Stimulated activated CD4-positive, alpha-beta T cell treated with anti-CD3 and anti-CD28 coated beads, Interleukin-12 subunit alpha, Interleukin-12 subunit beta, amount 100 ng/mL, for 24 hours (primary cell): ENCODE results near the gene CSHL1.
"Not testable (repeated sequence)": the region's sequence is repeated elsewhere in the genome, so short reads cannot be mapped to it uniquely, and the experiment has no call there.

ENCODE experiments used
- DNase-seq, 2 experiments: peaks; one replicate each; pipeline ENCODE4 v3.0.0-alpha.2; 2020; ENCODE audit warnings: low read depth in 2 of 2

Gene CSHL1

DNA sequence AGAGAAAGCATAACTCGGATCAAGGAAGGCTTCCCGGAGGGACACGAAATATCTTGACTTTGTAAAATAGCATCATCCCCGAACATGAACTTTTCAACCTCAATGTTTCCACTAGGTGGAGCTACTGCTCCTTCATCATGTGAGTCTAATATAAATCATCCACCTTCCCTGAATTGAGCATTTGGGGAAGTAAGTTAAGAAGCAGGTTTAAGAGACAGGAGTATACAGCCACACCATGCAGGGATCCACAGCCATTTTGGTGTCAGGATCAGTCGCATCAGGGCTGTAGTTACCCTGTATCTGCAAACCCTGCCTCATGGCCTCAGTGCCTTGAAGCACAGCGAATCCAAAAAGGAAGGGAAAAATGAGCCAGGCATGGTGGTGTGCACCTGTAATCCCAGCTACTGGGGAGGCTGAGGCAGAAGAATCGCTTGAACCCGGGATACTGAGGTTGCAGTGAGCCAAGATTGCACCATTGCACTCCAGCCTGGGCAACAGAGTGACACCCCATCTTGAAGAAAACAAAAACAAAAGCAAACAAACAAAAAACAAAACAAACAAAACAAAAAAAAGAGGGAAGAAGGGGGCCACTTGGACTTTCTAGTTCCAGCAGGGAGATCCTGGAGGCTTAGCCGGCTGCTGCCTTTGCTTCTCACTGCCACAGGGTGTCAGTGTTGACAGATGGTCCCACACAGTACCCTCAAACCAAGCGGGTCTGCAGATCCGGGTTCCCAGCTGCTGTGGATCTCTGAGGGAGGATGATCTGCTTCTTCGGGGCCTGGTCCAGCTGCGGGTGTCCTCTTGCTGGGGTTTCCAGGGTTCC is 21.8 kb downstream of the CSHL1 start:
- not testable (repeated sequence) for DNase-seq

DNA sequence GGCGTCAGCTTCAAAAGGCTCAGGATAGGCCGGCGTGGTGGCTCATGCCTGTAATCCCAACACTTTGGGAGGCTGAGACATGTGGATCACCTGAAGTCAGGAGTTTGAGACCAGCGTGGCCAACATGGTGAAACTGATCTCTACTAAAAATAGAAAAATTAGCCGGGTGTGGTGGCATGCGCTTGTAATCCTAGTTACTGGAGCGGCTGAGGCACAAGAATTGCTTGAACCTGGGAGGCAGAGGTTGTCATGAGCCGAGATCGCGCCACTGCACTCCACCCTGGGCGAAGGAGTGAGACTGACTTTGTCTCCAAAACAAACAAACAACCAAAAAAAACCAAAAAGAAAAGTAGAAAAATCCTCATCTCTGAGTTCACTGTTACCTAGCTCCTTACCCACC is 25.9 kb downstream of the CSHL1 start:
- DNase-seq, result not testable (repeated sequence)

DNA sequence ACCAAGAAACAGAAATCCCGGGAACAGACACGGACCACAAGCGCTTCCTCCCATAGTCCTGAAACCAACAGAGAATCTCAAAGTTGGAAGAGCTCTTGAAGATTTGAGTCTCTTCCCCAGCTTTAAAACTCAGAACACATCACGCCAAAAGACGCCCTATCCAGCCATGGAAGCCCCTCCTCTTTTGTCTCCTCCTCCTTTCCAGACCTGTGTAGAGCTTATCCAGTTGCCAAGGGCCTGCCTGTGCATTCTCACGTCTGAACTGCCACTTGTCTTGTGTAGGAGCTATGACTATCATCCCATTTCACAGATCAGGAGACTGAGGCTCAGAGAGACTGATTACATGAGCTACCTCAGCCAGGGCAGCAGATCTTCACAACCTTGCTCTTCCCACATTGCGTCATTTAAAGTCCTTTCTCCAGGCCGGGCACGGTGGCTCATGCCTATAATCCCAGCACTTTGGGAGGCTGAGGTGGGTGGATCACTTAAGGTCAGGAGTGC is 28.4 kb downstream of the CSHL1 start:
- not testable (repeated sequence) for DNase-seq

DNA sequence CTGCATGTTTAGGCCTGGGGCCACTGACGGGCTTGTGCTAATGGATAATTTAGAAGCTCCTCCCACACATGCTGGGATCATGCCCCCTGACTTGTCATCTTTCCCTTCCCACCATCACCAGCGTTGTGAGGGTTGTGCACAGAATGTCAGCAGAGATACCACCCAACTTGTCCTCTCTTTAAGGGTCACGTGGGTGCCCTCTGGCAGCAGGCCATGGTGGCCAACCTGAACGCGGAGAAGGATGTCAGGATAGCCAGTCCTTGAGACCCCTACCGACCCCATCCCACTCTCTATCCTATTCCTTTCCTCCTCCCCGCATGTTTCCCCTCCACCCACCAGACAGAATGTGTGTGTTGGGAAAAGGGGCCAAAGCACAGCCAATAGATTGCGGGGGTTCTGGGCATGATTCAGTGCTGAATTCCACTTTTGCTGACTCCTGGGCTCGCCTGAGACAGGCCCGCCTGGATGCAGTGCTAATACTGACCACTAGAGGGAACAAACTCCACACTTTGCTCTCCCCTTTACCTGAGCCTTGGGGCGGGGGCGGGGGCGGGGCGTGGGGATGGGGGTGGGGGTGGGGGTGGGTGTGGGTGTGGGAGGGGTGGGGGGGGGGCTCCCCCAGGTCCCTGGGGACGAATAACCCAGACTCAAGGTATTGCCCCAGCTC is 29.0 kb downstream of the CSHL1 start, which contains the start of gene GH2:
GH2 (minus strand) TSS at position 10 of the 667 bp plus-strand sequence. CDS start 143 bp downstream, outside the sequence.
- peak in 1 of 2 experiments; percentile 60 for DNase-seq

DNA sequence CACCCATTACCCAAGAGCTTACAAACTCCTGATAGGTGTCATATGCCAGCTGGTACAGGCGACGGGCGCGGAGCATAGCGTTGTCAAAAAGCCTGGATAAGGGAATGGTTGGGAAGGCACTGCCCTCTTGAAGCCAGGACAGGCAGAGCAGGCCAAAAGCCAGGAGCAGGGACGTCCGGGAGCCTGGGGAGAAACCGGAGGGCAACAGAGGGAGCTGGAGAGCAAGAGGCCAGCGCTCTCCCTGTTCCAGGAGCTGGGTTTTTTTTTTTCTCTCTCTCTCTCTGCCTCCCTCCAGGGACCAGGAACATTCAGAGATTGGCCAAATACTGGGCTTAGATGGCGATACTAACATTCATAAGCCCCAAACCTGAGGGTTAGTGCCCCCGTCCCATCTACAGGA is 29.7 kb downstream of the CSHL1 start:
- DNase-seq, result not testable (repeated sequence)

DNA sequence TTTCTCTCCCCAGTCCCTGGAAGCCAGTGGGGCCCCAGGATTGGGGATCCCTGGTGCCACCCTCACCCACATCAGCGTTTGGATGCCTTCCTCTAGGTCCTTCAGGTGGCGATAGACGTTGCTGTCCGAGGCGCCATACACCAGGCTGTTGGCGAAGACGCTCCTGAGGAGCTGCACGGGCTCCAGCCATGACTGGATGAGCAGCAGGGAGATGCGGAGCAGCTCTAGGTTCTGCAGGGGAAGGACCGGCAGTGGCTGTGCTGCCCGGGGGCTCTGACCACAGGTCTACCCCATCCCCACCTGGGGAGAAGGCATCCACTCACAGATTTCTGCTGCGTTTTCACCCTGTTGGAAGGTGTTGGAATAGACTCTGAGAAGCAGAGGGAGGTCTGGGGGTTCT is 30.4 kb downstream of the CSHL1 start:
- DNase-seq, result no peak

DNA sequence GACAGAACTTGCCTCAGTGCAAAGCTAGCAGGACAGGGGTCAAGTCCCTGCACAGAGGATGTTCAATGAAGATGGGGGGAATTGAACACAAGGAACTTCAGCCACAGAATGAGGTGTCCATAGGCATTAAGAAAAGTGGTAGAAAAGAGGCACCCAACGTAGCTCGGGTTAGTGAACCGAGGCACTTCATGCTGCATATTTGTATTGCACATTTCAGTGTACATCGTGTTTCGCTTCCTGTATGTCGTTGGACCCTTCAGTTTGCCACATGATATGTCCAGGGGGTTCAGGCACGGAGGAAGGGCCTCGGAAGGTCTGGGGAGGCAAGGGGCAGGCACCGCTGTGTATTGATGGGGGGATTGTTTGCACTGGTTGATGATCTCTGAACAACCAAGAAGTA is 32.6 kb downstream of the CSHL1 start:
- not testable (repeated sequence) for DNase-seq

DNA sequence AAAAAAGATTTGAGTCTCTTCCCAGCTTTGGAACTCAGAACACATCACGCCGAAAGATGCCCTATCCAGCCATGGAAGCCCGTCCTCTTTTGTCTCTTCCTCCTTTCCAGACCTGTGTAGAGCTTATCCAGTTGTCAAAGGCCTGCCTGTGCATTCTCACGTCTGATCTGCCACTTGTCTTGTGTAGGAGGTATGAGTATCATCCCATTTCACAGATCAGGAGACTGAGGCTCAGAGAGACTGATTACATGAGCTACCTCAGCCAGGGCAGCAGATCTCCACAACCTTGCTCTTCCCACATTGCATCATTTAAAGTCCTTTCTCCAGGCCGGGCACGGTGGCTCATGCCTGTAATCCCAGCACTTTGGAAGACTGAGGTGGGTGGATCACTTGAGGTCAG is 36.4 kb downstream of the CSHL1 start:
- DNase-seq, result not testable (repeated sequence)

DNA sequence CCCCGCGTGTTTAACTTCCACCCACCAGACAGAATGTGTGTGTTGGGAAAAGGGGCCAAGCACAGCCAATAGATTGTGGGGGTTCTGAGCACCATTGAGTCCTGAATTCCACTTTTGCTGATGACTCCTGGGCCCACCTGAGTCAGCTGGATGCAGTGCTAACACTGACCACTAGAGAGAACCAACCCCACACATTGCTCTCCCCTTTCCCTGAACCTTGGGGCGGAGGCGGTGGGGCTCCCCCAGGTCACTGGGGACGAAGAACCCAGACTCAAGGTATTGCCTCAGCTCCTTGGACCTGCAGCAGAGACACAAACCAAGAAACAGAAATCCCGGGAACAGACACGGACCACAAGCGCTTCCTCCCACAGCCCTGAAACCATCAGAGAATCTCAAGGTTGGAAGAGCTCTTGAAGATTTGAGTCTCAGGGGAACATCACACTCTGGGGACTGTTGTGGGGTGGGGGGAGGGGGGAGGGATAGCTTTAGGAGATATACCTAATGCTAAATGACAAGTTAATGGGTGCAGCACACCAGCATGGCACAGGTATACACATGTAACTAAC is 36.9 kb downstream of the CSHL1 start:
- not testable (repeated sequence) for DNase-seq

DNA sequence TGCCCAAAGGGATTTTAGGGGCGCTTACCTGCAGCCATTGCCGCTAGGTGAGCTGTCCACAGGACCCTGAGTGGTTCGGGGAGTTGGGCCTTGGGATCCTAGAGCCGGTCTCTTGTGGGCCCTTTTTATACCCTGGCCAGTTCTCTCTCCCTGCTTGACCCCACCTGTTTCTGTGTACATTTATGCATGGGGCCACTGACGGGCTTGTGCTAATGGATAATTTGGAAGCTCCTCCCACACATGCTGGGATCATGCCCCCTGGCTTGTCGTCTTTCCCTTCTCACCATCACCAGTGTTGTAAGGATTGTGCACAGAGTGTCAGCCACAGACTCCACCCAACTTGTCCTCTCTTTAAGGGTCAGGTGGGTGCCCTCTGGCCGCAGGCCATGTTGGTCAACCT is 37.5 kb downstream of the CSHL1 start, which contains the start of gene CSH2:
CSH2 (minus strand) TSS at position 101 of the 400 bp plus-strand sequence; CDS start at position 38, 63 bp downstream.
- DNase-seq, result not testable (repeated sequence)

DNA sequence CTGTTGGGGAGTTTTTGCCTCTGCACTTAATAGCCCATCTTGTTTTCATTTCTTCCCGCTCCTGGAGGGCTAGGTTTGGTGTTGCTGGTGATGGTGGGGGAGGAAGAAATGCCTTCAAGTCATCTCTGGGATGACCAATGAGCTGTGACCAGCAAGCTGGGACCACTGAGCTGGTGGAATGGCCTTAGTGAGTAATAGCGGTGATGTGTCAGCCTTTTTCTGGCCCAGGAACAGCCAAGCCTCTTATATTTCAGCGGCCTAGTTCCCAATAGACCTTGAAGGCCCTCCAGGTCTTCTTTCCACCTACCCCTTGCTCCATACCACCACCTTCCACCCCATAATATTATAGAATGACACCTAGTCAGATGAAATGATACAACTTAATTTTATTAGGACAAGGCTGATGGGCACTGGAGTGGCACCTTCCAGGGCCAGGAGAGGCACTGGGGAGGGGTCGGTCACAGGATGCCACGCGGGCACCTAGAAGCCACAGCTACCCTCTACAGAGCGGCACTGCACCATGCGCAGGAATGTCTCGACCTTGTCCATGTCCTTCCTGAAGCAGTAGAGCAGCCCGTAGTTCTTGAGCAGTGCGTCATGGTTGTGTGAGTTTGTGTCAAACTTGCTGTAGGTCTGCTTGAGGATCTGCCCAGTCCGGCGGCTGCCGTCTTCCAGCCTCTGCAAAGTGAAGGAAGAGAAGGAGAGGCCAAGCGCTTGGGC is 39.3 kb downstream of the CSHL1 start:
- not testable (repeated sequence) for DNase-seq

DNA sequence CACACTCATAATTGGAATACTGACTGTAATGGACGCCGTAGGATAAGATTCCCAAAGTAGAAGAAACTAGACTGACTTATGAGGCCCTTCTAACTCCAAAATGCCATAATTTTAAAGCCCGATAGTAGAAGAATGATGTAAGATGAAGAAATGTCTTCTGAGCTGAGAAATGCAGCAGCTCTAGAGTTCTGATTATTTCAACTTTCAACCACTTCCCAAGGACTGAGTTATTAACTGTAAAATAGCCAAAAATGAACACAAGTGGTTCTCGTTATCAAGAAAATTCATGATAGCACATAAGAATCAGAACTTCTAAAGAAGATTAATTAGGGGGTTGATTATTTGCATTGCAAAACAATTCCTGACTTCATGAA is 40.8 kb downstream of the CSHL1 start:
- DNase-seq, result not testable (repeated sequence)

DNA sequence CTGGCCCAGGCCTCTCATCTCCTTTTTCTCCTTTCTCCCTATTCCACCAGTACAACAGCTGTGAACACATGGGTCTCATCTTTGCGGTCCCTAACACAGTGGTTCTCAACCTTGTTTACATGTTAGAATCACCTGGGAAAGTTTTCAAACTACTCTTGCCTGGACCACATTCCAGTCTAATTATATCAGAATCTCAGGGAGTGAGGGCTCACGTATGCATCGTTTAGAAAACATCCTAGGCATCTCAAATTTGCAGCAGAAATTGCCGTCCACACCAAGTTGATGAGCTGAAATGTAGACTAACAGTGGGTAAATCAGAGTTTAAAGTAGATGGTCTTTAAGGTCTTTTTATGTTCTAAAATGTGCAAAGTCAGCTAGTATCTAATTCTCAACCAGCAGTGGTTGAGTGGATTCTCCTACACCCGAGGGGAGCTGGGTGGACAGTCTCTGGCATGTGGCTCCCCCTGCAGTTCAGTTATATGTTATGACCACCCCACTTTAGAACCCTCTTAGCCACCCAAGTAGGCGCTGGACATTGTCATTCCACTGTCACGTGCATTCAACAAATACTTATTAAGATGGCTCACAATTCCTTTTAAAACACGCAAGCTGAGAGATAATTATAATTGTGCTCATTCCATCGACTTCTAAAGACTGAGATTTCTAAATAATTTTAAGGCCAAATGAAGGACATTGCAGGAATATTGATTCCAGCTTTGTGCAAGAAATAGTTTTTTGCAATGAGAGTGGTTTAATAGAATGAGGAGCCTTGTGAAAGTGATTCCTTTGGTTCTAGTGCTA is 41.4 kb downstream of the CSHL1 start:
- DNase-seq, result not testable (repeated sequence)

DNA sequence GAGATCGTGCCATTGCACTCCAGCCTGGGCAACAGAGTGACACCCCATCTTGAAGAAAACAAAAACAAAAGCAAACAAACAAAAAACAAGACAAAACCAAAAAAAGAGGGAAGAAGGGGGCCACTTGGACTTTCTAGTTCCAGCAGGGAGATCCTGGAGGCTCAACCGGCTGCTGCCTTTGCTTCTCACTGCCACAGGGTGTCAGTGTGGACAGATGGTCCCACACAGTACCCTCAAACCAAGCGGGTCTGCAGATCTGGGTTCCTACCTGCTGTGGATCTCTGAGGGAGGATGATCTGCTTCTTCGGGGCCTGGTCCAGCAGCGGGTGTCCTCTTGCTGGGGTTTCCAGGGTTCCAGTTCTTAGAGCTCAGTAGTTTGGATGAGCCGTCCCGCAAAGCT is 44.4 kb downstream of the CSHL1 start:
- not testable (repeated sequence) for DNase-seq
